HTR-8/SVneo (cell line): ENCODE measurements around the gene APOOL.
"Not testable (repeated sequence)": the region's sequence is repeated elsewhere in the genome, so short reads cannot be mapped to it uniquely, and the experiment has no call there.

ENCODE experiments used
- DNase-seq: peaks from one replicate; pipeline ENCODE4 v3.0.0; 2011; ENCODE audit warnings: low spot score, mixed read lengths; ENCODE audit not compliant: insufficient read length
- FAIRE-seq: peaks from 2 replicates; lab custom pipeline; 2011; peaks lifted over from hg19 to GRCh38; lab: Jason Lieb, UNC

Gene APOOL

GRCh38 chrX:85003655-85004244 is at the start of gene APOOL:
APOOL (plus strand) TSS chrX:85003877; CDS start chrX:85003913, 36 bp downstream.
- no peak for FAIRE-seq
- peak; percentile 14 for DNase-seq

GRCh38 chrX:84956304-84956703 is 47.4 kb upstream of the APOOL start:
- DNase-seq, result no peak
- no peak for FAIRE-seq

GRCh38 chrX:84974803-84975202 is 28.9 kb upstream of the APOOL start:
- FAIRE-seq, result no peak

GRCh38 chrX:84991739-84992138 is 11.9 kb upstream of the APOOL start:
- FAIRE-seq, DNase-seq: not testable (repeated sequence)

More at GRCh38 chrX:84974803-84975202, 28.9 kb upstream of the APOOL start:
- no peak for DNase-seq

GRCh38 chrX:84993150-84993549 is 10.5 kb upstream of the APOOL start:
- DNase-seq, result no peak

GRCh38 chrX:85001344-85001743 is 2.3 kb upstream of the APOOL start:
- DNase-seq (no peak), FAIRE-seq (no peak)

More at GRCh38 chrX:84993150-84993549, 10.5 kb upstream of the APOOL start:
- no peak for FAIRE-seq

- FAIRE-seq (no peak), DNase-seq (no peak)
Measured at GRCh38 chrX:85004255-85004654, 578 bp downstream of the APOOL start.

GRCh38 chrX:85012098-85012497 is 8.4 kb downstream of the APOOL start:
- DNase-seq (no peak), FAIRE-seq (no peak)

GRCh38 chrX:85015351-85015750 is 11.7 kb downstream of the APOOL start:
- DNase-seq, FAIRE-seq: not testable (repeated sequence)

GRCh38 chrX:85017721-85018120 is 14.0 kb downstream of the APOOL start:
- FAIRE-seq, result no peak

GRCh38 chrX:85018471-85018870 is 14.8 kb downstream of the APOOL start:
- DNase-seq (no peak), FAIRE-seq (no peak)

More at GRCh38 chrX:85017721-85018120, 14.0 kb downstream of the APOOL start:
- DNase-seq, result no peak

GRCh38 chrX:85020216-85020615 is 16.5 kb downstream of the APOOL start:
- no peak for FAIRE-seq
- no peak for DNase-seq

GRCh38 chrX:85024044-85024443 is 20.4 kb downstream of the APOOL start:
- no peak for DNase-seq
- no peak for FAIRE-seq

GRCh38 chrX:85024562-85024961 is 20.9 kb downstream of the APOOL start:
- FAIRE-seq, result no peak
- no peak for DNase-seq

GRCh38 chrX:85026170-85026569 is 22.5 kb downstream of the APOOL start:
- DNase-seq, result no peak
- FAIRE-seq, result no peak

GRCh38 chrX:85029043-85029442 is 25.4 kb downstream of the APOOL start:
- FAIRE-seq (no peak), DNase-seq (no peak)

GRCh38 chrX:85031505-85031904 is 27.8 kb downstream of the APOOL start:
- FAIRE-seq (no peak), DNase-seq (no peak)

- DNase-seq, result no peak
- FAIRE-seq, result no peak
Measured at GRCh38 chrX:85037114-85037513, 33.4 kb downstream of the APOOL start.

GRCh38 chrX:85051627-85052026 is 48.0 kb downstream of the APOOL start:
- no peak for DNase-seq
- no peak for FAIRE-seq

- DNase-seq, result no peak
- FAIRE-seq, result no peak
Measured at GRCh38 chrX:85052205-85052604, 48.5 kb downstream of the APOOL start.

GRCh38 chrX:85052636-85053343 is 49.1 kb downstream of the APOOL start:
- FAIRE-seq (no peak), DNase-seq (no peak)
